Right lobe of liver (tissue), 6 donors: ENCODE results near the gene PCDHGB1. TPM values are rescaled to one million over a fixed set of nuclear protein-coding genes. Genes with fewer than 3 reads are reported as not detected.

Experiments
- ATAC-seq, 4 donors: fragments of 200-7000 bp; cut with Tn5 transposase; one replicate each; pipeline ENCODE4 v1.9.1; 2020; ENCODE audit warnings: mild to moderate bottlenecking in 4 of 4, moderate library complexity in 4 of 4
- DNase-seq, 3 donors: peaks; one replicate each; pipeline ENCODE4 v3.0.0-alpha.2; 2020
- H3K27ac ChIP-seq, 3 donors: fragments of 200-600 bp; one replicate each; pipeline ENCODE4 v1.8.0; 2022
- H3K27me3 ChIP-seq, 2 donors: fragments of 200-600 bp; one replicate each; pipeline ENCODE4 v1.8.0; 2022
- H3K36me3 ChIP-seq, 4 donors: fragments of 200-600 bp; sonication (generic) in 1 of 4; one replicate each; pipeline versions ENCODE4 v1.5.1 to v1.8.0; 2017 to 2022; ENCODE audit warnings: control low read depth in 1 of 4
- H3K4me1 ChIP-seq, 4 donors: fragments of 200-600 bp; sonication (generic) in 1 of 4; one replicate each; pipeline versions ENCODE4 v1.5.1 to v1.8.0; 2017 to 2022; ENCODE audit warnings: control low read depth in 1 of 4
- H3K4me3 ChIP-seq, 3 donors: fragments of 200-600 bp; one replicate each; pipeline ENCODE4 v1.8.0; 2022
- H3K9me3 ChIP-seq, 4 donors: fragments of 200-600 bp; sonication (generic) in 1 of 4; one replicate each; pipeline versions ENCODE4 v1.5.1 to v1.8.0; 2017 to 2022; ENCODE audit warnings: control low read depth in 1 of 4
- POLR2A ChIP-seq: fragments of 450-650 bp; IDR thresholded peaks from one replicate; pipeline ENCODE4 v1.6.1; 2017; ENCODE audit warnings: antibody characterized with exemption, mild to moderate bottlenecking
- WGBS: methylation state at CpG from one replicate; pipeline ENCODE4 v1.1.6; 2018; ENCODE audit warnings: low coverage, low lambda C conversion rate; ENCODE audit not compliant: insufficient coverage; ENCODE audit errors: missing lambda C conversion rate; 5-methylcytosine and 5-hydroxymethylcytosine counted together
- intact Hi-C, 2 donors: fragments of 100-400 bp; cut with DNase I; formaldehyde crosslinking; loops; one replicate each; pipeline versions ENCODE4 v1.11.2 to v1.14.1; 2022
- total RNA-seq, 6 experiments: library from RNA; depleted of rRNA in 2 of 6; stranded (reverse); fragments of >200 nt in 2 of 6; fragmentation: NEBNext Ultra II Directional in 3 of 6; extraction: Animal tissue kit (Norgen Biotek cat#: 25700) in 3 of 6; gene quantifications; one replicate each; pipeline versions ENCODE4 v1.1.0 to v1.2.4, GENCODE V29; 2016 to 2023
- TF ChIP-seq, protein P1 (sequence below), 4 donors: fragments of 200-600 bp in 3 of 4; fragments of 450-650 bp in 1 of 4; IDR thresholded peaks; one replicate each; pipeline versions ENCODE4 v1.5.1 to v1.8.0; 2016 to 2022; ENCODE audit warnings: antibody characterized with exemption in 4 of 4, mild to moderate bottlenecking in 2 of 4
- donor health status: DM: no; HTN: yes; CAD: no.
- donor health status: DM: no; HTN: no; CAD: no.
- donor health status: DM: no; HTN: no; CAD: no.
- donor health status: DM: no; HTN: yes; CAD: no.
- donor health status: DM: no; HTN: yes; CAD: no.

PCDHGB1 gene
- total RNA-seq, 6 experiments from 2014 or later = 0.37 to 1.2 (median 0.52) TPM

DNA sequence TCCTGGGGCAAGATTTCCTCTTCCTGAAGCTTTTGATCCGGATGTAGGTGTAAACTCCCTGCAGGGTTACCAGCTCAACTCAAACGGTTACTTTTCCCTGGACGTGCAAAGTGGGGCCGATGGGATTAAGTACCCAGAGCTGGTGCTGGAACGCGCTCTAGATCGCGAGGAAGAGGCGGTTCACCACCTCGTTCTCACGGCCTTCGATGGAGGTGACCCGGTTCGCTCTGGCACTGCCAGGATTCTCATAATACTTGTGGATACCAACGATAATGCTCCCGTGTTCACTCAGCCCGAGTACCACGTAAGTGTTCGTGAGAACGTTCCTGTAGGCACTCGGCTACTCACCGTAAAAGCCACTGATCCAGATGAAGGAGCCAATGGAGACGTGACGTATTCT is 5.7 kb downstream of the PCDHGB1 start:
- 45% methylated on average over 24 of the region's 24 CpGs for WGBS
- TF ChIP-seq, protein P1, sequence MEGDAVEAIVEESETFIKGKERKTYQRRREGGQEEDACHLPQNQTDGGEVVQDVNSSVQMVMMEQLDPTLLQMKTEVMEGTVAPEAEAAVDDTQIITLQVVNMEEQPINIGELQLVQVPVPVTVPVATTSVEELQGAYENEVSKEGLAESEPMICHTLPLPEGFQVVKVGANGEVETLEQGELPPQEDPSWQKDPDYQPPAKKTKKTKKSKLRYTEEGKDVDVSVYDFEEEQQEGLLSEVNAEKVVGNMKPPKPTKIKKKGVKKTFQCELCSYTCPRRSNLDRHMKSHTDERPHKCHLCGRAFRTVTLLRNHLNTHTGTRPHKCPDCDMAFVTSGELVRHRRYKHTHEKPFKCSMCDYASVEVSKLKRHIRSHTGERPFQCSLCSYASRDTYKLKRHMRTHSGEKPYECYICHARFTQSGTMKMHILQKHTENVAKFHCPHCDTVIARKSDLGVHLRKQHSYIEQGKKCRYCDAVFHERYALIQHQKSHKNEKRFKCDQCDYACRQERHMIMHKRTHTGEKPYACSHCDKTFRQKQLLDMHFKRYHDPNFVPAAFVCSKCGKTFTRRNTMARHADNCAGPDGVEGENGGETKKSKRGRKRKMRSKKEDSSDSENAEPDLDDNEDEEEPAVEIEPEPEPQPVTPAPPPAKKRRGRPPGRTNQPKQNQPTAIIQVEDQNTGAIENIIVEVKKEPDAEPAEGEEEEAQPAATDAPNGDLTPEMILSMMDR (IDR thresholded peaks at IDR 0.05) = no peak
- Histone ChIP-seq H3K4me1 (no peaks in the 10 kb centered on the region), H3K27me3 (peaks cover 0 to 1% of the 10 kb centered on the region in 2 donors), H3K9me3 (peaks cover 0 to 3% (median 0%) of the 10 kb centered on the region in 4 donors), H3K4me3 (no peak overlapping the region), H3K36me3 (no peaks in the 10 kb centered on the region), H3K27ac (no peak overlapping the region)
- DNase-seq (no peak), ATAC-seq (no peak)
- intact Hi-C loops = no loop called here

DNA sequence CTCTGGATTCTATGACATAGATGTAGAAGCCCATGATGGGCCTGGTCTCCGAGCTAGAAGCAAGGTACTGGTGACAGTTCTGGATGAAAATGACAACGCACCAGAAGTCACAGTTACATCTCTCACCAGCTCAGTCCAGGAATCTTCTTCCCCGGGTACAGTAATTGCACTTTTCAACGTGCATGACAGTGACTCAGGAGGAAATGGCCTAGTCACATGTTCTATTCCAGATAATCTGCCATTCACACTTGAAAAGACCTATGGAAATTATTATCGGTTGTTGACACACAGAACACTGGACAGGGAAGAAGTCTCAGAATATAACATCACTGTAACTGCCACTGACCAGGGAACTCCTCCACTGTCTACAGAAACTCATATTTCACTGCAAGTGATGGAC is 6.2 kb downstream of the PCDHGB1 start:
- no peak for TF ChIP-seq POLR2A
- TF ChIP-seq, protein P1 (IDR thresholded peaks at IDR 0.05) = no peak
- intact Hi-C loops = no loop called here
- Histone ChIP-seq H3K4me1 (no peaks in the 10 kb centered on the region), H3K27ac (no peak overlapping the region), H3K9me3 (peaks cover 0 to 3% (median 0%) of the 10 kb centered on the region in 4 donors), H3K4me3 (no peak overlapping the region), H3K27me3 (peaks cover 0 to 3% of the 10 kb centered on the region in 2 donors), H3K36me3 (no peaks in the 10 kb centered on the region)
- DNase-seq (no peak), ATAC-seq (no peak)
- WGBS = 68% methylated on average over 5 of the region's 5 CpGs

DNA sequence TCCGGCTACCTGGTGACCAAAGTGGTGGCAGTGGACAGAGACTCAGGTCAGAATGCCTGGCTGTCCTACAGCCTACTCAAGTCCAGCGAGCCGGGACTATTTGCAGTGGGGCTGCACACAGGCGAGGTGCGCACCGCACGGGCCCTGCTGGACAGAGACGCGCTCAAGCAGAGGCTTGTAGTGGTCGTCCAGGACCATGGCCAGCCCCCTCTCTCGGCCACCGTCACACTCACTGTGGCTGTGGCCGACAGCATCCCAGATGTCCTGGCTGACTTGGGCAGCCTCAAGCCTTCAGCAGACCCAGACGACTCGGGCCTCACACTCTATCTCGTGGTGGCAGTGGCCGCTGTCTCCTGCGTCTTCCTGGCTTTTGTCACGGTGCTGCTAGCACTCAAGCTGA is 7.1 kb downstream of the PCDHGB1 start:
- TF ChIP-seq, protein P1 (IDR thresholded peaks at IDR 0.05) = no peak
- TF ChIP-seq POLR2A = no peak
- intact Hi-C loops = no loop called here
- 21% methylated on average over 5 of the region's 19 CpGs for WGBS

DNA sequence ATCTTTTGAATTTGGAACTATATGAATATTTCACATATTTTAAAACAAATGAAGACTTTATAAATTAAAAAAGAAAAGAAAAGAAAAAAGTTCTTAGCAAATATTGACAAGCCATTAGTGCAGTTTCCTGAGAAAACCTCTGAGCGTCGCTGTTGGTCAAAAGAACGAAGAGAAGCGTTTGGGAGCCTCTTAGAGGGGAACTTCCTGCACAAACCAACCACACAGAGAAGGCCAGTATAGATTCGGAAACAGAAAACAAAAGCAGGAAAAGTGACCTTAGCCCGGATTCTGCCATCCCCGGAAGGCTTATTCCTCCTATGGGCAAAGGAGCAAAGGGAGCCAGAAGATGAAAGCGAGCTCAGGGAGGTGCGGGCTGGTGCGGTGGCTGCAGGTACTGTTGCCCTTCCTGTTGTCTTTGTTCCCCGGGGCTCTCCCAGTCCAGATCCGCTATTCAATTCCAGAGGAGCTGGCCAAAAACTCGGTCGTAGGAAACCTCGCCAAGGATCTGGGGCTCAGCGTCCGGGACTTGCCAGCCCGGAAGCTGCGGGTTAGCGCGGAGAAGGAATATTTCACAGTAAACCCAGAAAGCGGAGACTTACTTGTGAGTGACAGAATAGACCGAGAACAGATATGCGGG is 10.0 kb downstream of the PCDHGB1 start, which contains the start of gene PCDHGB2:
Gene PCDHGB2, plus strand, starts transcription at position 205 of the 637 bp plus-strand sequence. Its CDS starts 142 bp downstream, at position 347.
- Histone ChIP-seq H3K4me1 (no peaks in the 10 kb centered on the region), H3K27me3 (peaks cover 0 to 3% of the 10 kb centered on the region in 2 donors), H3K27ac (no peak within 1 kb of the TSS), H3K36me3 (no peaks in the 10 kb centered on the region), H3K9me3 (peaks cover 0 to 3% (median under 1%) of the 10 kb centered on the region in 4 donors), H3K4me3 (no peak within 1 kb of the TSS)
- TF ChIP-seq, protein P1 (IDR thresholded peaks at IDR 0.05) = peak in 2 of 4 donors; percentile 6 to 29
- no peak for TF ChIP-seq POLR2A
- intact Hi-C loops = no loop called here
- no peak for DNase-seq
- peak in 3 of 4 donors; percentile 22 to 40 (median 31) for ATAC-seq
- 24% methylated on average over 24 of the region's 24 CpGs for WGBS

More for the DNA sequence above, 7.1 kb downstream of the PCDHGB1 start:
- H3K36me3 ChIP-seq = no peaks in the 10 kb centered on the region
- H3K27ac ChIP-seq = no peak overlapping the region
- no peak overlapping the region for H3K4me3 ChIP-seq
- H3K27me3 ChIP-seq = peaks cover 0 to 3% of the 10 kb centered on the region in 2 donors
- DNase-seq (no peak), ATAC-seq (no peak)
- no peaks in the 10 kb centered on the region for H3K4me1 ChIP-seq
- H3K9me3 ChIP-seq = peaks cover 0 to 3% (median 0%) of the 10 kb centered on the region in 4 donors
